ENCODE measurements around the gene SLC45A2.

- no peak for TF ChIP-seq CTCF (IDR thresholded peaks at IDR 0.05)
- TF ChIP-seq POLR2A (IDR thresholded peaks at IDR 0.05): no peak
Observed at GRCh38 chr5:34011536-34011935, 27.0 kb upstream of the SLC45A2 start.
